Chondrocyte (in vitro differentiated cells): ENCODE data around the gene PRCD. TPM values are rescaled to one million over a fixed set of nuclear protein-coding genes. Genes with fewer than 3 reads are reported as not detected.
A peak's percentile ranks its signal among the peaks of the same experiment; 100 is the strongest.

Source experiments
- DNase-seq: peaks from one replicate; pipeline ENCODE4 v3.0.0; 2021; ENCODE audit warnings: mixed read lengths, low spot score
- H3K27ac Mint-ChIP-seq: one replicate; pipeline ENCODE4 v1.8.0; 2021; ENCODE audit warnings: mild to moderate bottlenecking, moderate library complexity, mixed read lengths; ENCODE audit not compliant: unreplicated experiment
- H3K27me3 Mint-ChIP-seq: 2 replicates; pipeline ENCODE4 v1.8.0; 2021; ENCODE audit warnings: low read depth, mixed read lengths
- H3K36me3 Mint-ChIP-seq: 2 replicates; pipeline ENCODE4 v1.8.0; 2021; ENCODE audit warnings: low read depth, mixed read lengths
- H3K4me1 Mint-ChIP-seq: 2 replicates; pipeline ENCODE4 v1.8.0; 2021; ENCODE audit warnings: low read depth, mild to moderate bottlenecking, mixed read lengths
- H3K4me3 Mint-ChIP-seq: one replicate; pipeline ENCODE4 v1.8.0; 2021; ENCODE audit warnings: mild to moderate bottlenecking, moderate library complexity, mixed read lengths; ENCODE audit not compliant: unreplicated experiment
- H3K9me3 Mint-ChIP-seq: 2 replicates; pipeline ENCODE4 v1.8.0; 2021; ENCODE audit warnings: low read depth, mixed read lengths
- CTCF ChIP-seq: fragments of 200-600 bp; sonication (generic); IDR thresholded peaks from 2 replicates; pipeline ENCODE4 v1.5.0; 2021; ENCODE audit warnings: antibody characterized with exemption, mild to moderate bottlenecking, moderate library complexity
- total RNA-seq: library from RNA; stranded (reverse); gene quantifications from 3 replicates; pipeline ENCODE4 v1.2.1, GENCODE V29; 2021

PRCD gene
- total RNA-seq, 1 donor from 2014 or later = 0.55 TPM

GRCh38 chr17:76492989-76493501 lies 46.8 kb upstream of the PRCD start:
- Mint-ChIP-seq H3K27me3 (no peaks in the 10 kb centered on the region), H3K4me3 (peak overlapping the region; percentile 16), H3K9me3 (no peaks in the 10 kb centered on the region), H3K27ac (peak overlapping the region; percentile 89), H3K4me1 (peaks cover 22% of the 10 kb centered on the region), H3K36me3 (no peaks in the 10 kb centered on the region)
- TF ChIP-seq CTCF = no peak
- DNase-seq = no peak

- Mint-ChIP-seq H3K36me3 (no peaks in the 10 kb centered on the region), H3K27me3 (no peaks in the 10 kb centered on the region), H3K4me3 (no peak overlapping the region), H3K4me1 (peaks cover 27% of the 10 kb centered on the region), H3K9me3 (no peaks in the 10 kb centered on the region), H3K27ac (peak overlapping the region; percentile 89)
- no peak for DNase-seq
- no peak for TF ChIP-seq CTCF
Observed at GRCh38 chr17:76493505-76494167, 46.2 kb upstream of the PRCD start.

GRCh38 chr17:76495663-76496400 lies 44.0 kb upstream of the PRCD start:
- no peak for TF ChIP-seq CTCF
- H3K4me1 Mint-ChIP-seq = peaks cover 44% of the 10 kb centered on the region
- no peaks in the 10 kb centered on the region for H3K36me3 Mint-ChIP-seq
- no peak for DNase-seq
- H3K4me3 Mint-ChIP-seq = no peak overlapping the region
- H3K9me3 Mint-ChIP-seq = no peaks in the 10 kb centered on the region
- H3K27me3 Mint-ChIP-seq = no peaks in the 10 kb centered on the region
- H3K27ac Mint-ChIP-seq = no peak overlapping the region

GRCh38 chr17:76496464-76496863 lies 43.4 kb upstream of the PRCD start:
- H3K36me3 Mint-ChIP-seq = no peaks in the 10 kb centered on the region
- peaks cover 46% of the 10 kb centered on the region for H3K4me1 Mint-ChIP-seq
- no peak for DNase-seq
- H3K27ac Mint-ChIP-seq = no peak overlapping the region
- H3K9me3 Mint-ChIP-seq = no peaks in the 10 kb centered on the region
- H3K27me3 Mint-ChIP-seq = no peaks in the 10 kb centered on the region
- no peak overlapping the region for H3K4me3 Mint-ChIP-seq
- no peak for TF ChIP-seq CTCF

- H3K27me3 Mint-ChIP-seq = no peaks in the 10 kb centered on the region
- H3K9me3 Mint-ChIP-seq = no peaks in the 10 kb centered on the region
- H3K4me1 Mint-ChIP-seq = peaks cover 49% of the 10 kb centered on the region
- H3K27ac Mint-ChIP-seq = peak overlapping the region; percentile 79
- no peaks in the 10 kb centered on the region for H3K36me3 Mint-ChIP-seq
- H3K4me3 Mint-ChIP-seq = no peak overlapping the region
- TF ChIP-seq CTCF = no peak
- DNase-seq = no peak
Observed at GRCh38 chr17:76497699-76497978, 42.2 kb upstream of the PRCD start.
